Measurements from ENCODE around the gene PDZRN4. TPM values are rescaled to one million over a fixed set of nuclear protein-coding genes. Genes with fewer than 3 reads are reported as not detected.
"Not testable (repeated sequence)": the region's sequence is repeated elsewhere in the genome, so short reads cannot be mapped to it uniquely, and the experiment has no call there.

PDZRN4 gene
- polyA plus RNA-seq, 3 donors, result not detected

DNA sequence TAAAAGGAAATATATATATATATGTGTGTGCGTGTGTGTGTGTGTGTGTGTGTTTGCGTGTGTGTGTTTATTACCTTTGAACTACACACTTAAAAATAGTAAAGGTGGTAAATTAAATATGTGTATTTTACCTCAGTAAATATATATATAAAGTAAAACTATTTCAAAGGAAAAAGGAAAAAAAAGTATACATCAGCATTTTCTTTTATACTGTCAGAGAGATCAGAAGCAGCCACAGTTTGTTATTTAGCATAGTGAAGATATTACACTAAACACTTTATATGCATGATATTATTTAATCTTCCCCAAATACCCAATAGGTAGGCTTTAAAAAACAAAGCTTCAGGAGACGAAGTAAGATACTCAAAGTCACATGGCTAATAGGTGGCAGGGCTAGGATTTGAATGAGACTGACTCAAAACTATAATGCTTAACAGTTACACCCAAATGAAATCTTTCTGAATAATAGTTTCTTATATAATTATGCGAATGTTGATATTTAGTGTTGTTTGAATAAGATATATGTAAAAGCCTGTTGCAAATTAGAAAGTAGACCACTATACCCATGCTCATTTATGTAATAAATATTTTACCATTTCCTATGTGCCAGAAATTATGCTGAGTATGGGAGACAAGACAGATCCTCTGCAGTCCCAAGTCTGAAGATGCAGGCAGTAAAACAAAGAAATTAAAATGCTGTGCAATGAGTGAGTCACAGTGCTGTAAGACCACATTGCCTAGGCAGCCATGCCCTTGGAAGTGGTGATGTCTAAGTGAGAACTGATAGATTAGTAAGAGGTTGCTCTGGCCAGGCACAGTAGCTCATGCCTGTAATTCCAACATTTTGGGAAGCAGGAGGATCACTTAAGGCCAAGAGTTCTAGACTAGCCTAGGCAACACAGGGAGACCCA, 66.1 kb downstream of the PDZRN4 start:
- Histone ChIP-seq H3K27ac (ENCODE audit: low read depth in 1 of 2, low read length in 2 of 2) (no peak overlapping the region), H3K9me3 (replicated peaks in 1 of 2; ENCODE audit: control insufficient read depth in 1 of 2, insufficient read depth in 1 of 2, low read length in 2 of 2) (no peaks in the 10 kb centered on the region), H4K20me1 (ENCODE audit: insufficient read depth, low read length) (no peaks in the 10 kb centered on the region), H3K9ac (ENCODE audit: insufficient read depth, low read length, poor library complexity, severe bottlenecking) (no peak overlapping the region), H3K4me2 (replicated peaks; ENCODE audit: extremely low read depth, low read length, poor library complexity, severe bottlenecking) (no peak overlapping the region), H3K27me3 (ENCODE audit: control insufficient read depth in 2 of 2, insufficient read depth in 2 of 2, low read length in 2 of 2) (no peaks in the 10 kb centered on the region), H3K4me3 (replicated peaks in 1 of 3; ENCODE audit: low read depth in 2 of 3, low read length in 3 of 3) (no peak overlapping the region), H3K36me3 (replicated peaks in 1 of 2; ENCODE audit: control insufficient read depth in 1 of 2, insufficient read depth in 2 of 2, low read length in 2 of 2) (no peaks in the 10 kb centered on the region), H2AFZ (ENCODE audit: insufficient read depth, low read depth, low read length, poor library complexity, severe bottlenecking) (no peak overlapping the region), H3K79me2 (ENCODE audit: insufficient read depth, low read length) (no peaks in the 10 kb centered on the region), H3K4me1 (ENCODE audit: control insufficient read depth in 1 of 2, insufficient read depth in 2 of 2, low read length in 2 of 2) (no peaks in the 10 kb centered on the region)
- Mint-ChIP-seq H3K4me1 (no peaks in the 10 kb centered on the region), H3K27ac (no peak overlapping the region), H3K27me3 (ENCODE audit: low read depth in 3 of 3) (no peaks in the 10 kb centered on the region), H3K4me3 (no peak overlapping the region), H3K9me3 (peaks cover 0 to 8% (median 0%) of the 10 kb centered on the region in 7 donors), H3K36me3 (no peaks in the 10 kb centered on the region)
- WGBS (ENCODE audit: insufficient coverage), result no CpG with 5 or more reads among the region's 4 CpGs
- no peak for TF ChIP-seq CTCF (IDR thresholded peaks at IDR 0.05)
- no peak for DNase-seq
- intact Hi-C loops (cut with micrococcal nuclease), result no loop called here

- intact Hi-C loops (cut with micrococcal nuclease), result not testable (repeated sequence)
Observed at GRCh38 chr12:41263196-41263595, 75.1 kb downstream of the PDZRN4 start.

More at GRCh38 chr12:41263196-41263595, 75.1 kb downstream of the PDZRN4 start:
- WGBS (ENCODE audit: insufficient coverage), result 80% methylated on average over 5 of the region's 6 CpGs
- H3K9me3 Mint-ChIP-seq; H3K27ac Mint-ChIP-seq; H3K27me3 ChIP-seq (ENCODE audit: control insufficient read depth in 2 of 2, insufficient read depth in 2 of 2, low read length in 2 of 2); H3K4me2 ChIP-seq (replicated peaks; ENCODE audit: extremely low read depth, low read length, poor library complexity, severe bottlenecking); H3K36me3 Mint-ChIP-seq; DNase-seq; H3K4me3 ChIP-seq (replicated peaks in 1 of 3; ENCODE audit: low read depth in 2 of 3, low read length in 3 of 3); H3K4me1 ChIP-seq (ENCODE audit: control insufficient read depth in 1 of 2, insufficient read depth in 2 of 2, low read length in 2 of 2); H3K9me3 ChIP-seq (replicated peaks in 1 of 2; ENCODE audit: control insufficient read depth in 1 of 2, insufficient read depth in 1 of 2, low read length in 2 of 2); H3K4me1 Mint-ChIP-seq; H4K20me1 ChIP-seq (ENCODE audit: insufficient read depth, low read length); H3K79me2 ChIP-seq (ENCODE audit: insufficient read depth, low read length); H3K36me3 ChIP-seq (replicated peaks in 1 of 2; ENCODE audit: control insufficient read depth in 1 of 2, insufficient read depth in 2 of 2, low read length in 2 of 2); H2AFZ ChIP-seq (ENCODE audit: insufficient read depth, low read depth, low read length, poor library complexity, severe bottlenecking); H3K4me3 Mint-ChIP-seq; H3K9ac ChIP-seq (ENCODE audit: insufficient read depth, low read length, poor library complexity, severe bottlenecking); H3K27ac ChIP-seq (ENCODE audit: low read depth in 1 of 2, low read length in 2 of 2); H3K27me3 Mint-ChIP-seq (ENCODE audit: low read depth in 3 of 3): not testable (repeated sequence)

Data from CD14-positive monocyte (primary cell).